ENCODE measurements around the gene SYNE3.

SYNE3 gene

GRCh38 chr14:95516554-95517181 lies at the start of gene SYNE3:
SYNE3 (minus strand) TSS chr14:95516650; CDS start chr14:95475821, 40,829 bp downstream.
- peak; percentile 91 for DNase-seq (ENCODE audit: low spot score)

- DNase-seq (ENCODE audit: low spot score), result peak; percentile 10
These were observed 47.6 kb upstream of the SYNE3 start for GRCh38 chr14:95564060-95564459.

GRCh38 chr14:95562892-95563685 lies 46.6 kb upstream of the SYNE3 start:
- DNase-seq (ENCODE audit: low spot score), result peak; percentile 24

- peak; percentile 81 for DNase-seq (ENCODE audit: low spot score)
These were observed 44.6 kb upstream of the SYNE3 start for GRCh38 chr14:95561001-95561412.

GRCh38 chr14:95559203-95559602 lies 42.8 kb upstream of the SYNE3 start:
- no peak for DNase-seq (ENCODE audit: low spot score)

- DNase-seq (ENCODE audit: low spot score), result no peak
These were observed 41.4 kb upstream of the SYNE3 start for GRCh38 chr14:95557832-95558231.

GRCh38 chr14:95557291-95557690 lies 40.8 kb upstream of the SYNE3 start:
- no peak for DNase-seq (ENCODE audit: low spot score)

GRCh38 chr14:95555053-95555452 lies 38.6 kb upstream of the SYNE3 start:
- DNase-seq (ENCODE audit: low spot score), result no peak

GRCh38 chr14:95553141-95553540 lies 36.7 kb upstream of the SYNE3 start:
- no peak for DNase-seq (ENCODE audit: low spot score)

- no peak for DNase-seq (ENCODE audit: low spot score)
These were observed 35.0 kb upstream of the SYNE3 start for GRCh38 chr14:95551435-95551834.

GRCh38 chr14:95549656-95550585 lies 33.5 kb upstream of the SYNE3 start:
- no peak for DNase-seq (ENCODE audit: low spot score)

- DNase-seq (ENCODE audit: low spot score), result no peak
These were observed 32.0 kb upstream of the SYNE3 start for GRCh38 chr14:95548328-95548929.

GRCh38 chr14:95547626-95548327 lies 31.3 kb upstream of the SYNE3 start:
- DNase-seq (ENCODE audit: low spot score), result no peak

- DNase-seq (ENCODE audit: low spot score), result no peak
These were observed 30.8 kb upstream of the SYNE3 start for GRCh38 chr14:95547272-95547625.

- DNase-seq (ENCODE audit: low spot score), result peak; percentile 42
These were observed 29.2 kb upstream of the SYNE3 start for GRCh38 chr14:95545515-95546168.

- no peak for DNase-seq (ENCODE audit: low spot score)
These were observed 28.1 kb upstream of the SYNE3 start for GRCh38 chr14:95544588-95544987.

- DNase-seq (ENCODE audit: low spot score), result no peak
These were observed 26.6 kb upstream of the SYNE3 start for GRCh38 chr14:95543021-95543420.

GRCh38 chr14:95541932-95542930 lies 25.8 kb upstream of the SYNE3 start:
- no peak for DNase-seq (ENCODE audit: low spot score)

- DNase-seq (ENCODE audit: low spot score), result no peak
These were observed 24.9 kb upstream of the SYNE3 start for GRCh38 chr14:95541346-95541745.
